OCI-LY1 (cell line): ENCODE measurements around the gene GSG1L.

ENCODE experiments used
- H2AFZ ChIP-seq: fragments of 200-600 bp; sonication (generic), shearing (Covaris generic); 2 replicates; pipeline ENCODE4 v1.6.0; 2014; ENCODE audit warnings: antibody characterized with exemption, mild to moderate bottlenecking, low read length
- H3F3A ChIP-seq: fragments of 200-600 bp; sonication (generic), shearing (Covaris generic); 2 replicates; pipeline ENCODE4 v1.6.0; 2014; ENCODE audit warnings: mild to moderate bottlenecking, antibody characterized with exemption, low read length, moderate library complexity; ENCODE audit not compliant: insufficient read depth
- H3K27ac ChIP-seq: fragments of 200-600 bp; sonication (generic); 2 replicates; pipeline ENCODE4 v1.5.1; 2014; ENCODE audit warnings: low read length, mixed run types, mild to moderate bottlenecking, low read depth; ENCODE audit not compliant: poor library complexity, severe bottlenecking
- H3K27me3 ChIP-seq: fragments of 200-600 bp; sonication (generic); 2 replicates; pipeline ENCODE4 v1.6.0; 2014; ENCODE audit warnings: antibody characterized with exemption, mild to moderate bottlenecking, low read length, moderate library complexity; ENCODE audit not compliant: insufficient read depth
- H3K36me3 ChIP-seq: fragments of 200-600 bp; sonication (generic); 2 replicates; pipeline ENCODE4 v1.6.1; 2014; ENCODE audit warnings: mild to moderate bottlenecking, antibody characterized with exemption, low read length, moderate library complexity, mixed read lengths; ENCODE audit not compliant: insufficient read depth
- H3K4me1 ChIP-seq: fragments of 200-600 bp; sonication (generic); 2 replicates; pipeline ENCODE4 v1.5.1; 2014; ENCODE audit warnings: mild to moderate bottlenecking, low read length, moderate library complexity; ENCODE audit not compliant: insufficient read depth, severe bottlenecking
- H3K4me2 ChIP-seq: fragments of 200-600 bp; sonication (generic), shearing (Covaris generic); 2 replicates; pipeline ENCODE4 v1.6.1; 2014; ENCODE audit warnings: low read length
- H3K4me3 ChIP-seq: fragments of 200-600 bp; sonication (generic); 2 replicates; pipeline ENCODE4 v1.5.1; 2014; ENCODE audit warnings: low read length, low read depth, mild to moderate bottlenecking, mixed read lengths; ENCODE audit not compliant: poor library complexity, severe bottlenecking
- H3K79me2 ChIP-seq: fragments of 200-600 bp; shearing (Covaris generic); 2 replicates; pipeline ENCODE4 v1.6.1; 2016; ENCODE audit warnings: mixed run types, low read length, mixed read lengths; ENCODE audit not compliant: insufficient read depth
- H3K9ac ChIP-seq: fragments of 200-600 bp; sonication (generic), shearing (Covaris generic); 2 replicates; pipeline ENCODE4 v1.6.1; 2014; ENCODE audit warnings: mild to moderate bottlenecking, low read length, mixed read lengths
- H3K9me2 ChIP-seq: fragments of 200-600 bp; sonication (generic), shearing (Covaris generic); 2 replicates; pipeline ENCODE4 v1.6.1; 2014; ENCODE audit warnings: low read depth, mild to moderate bottlenecking, low read length, mixed read lengths
- H3K9me3 ChIP-seq: fragments of 200-600 bp; shearing (Covaris generic); 2 replicates; pipeline ENCODE4 v1.6.1; 2014; ENCODE audit warnings: low read length, mixed read lengths
- H4K20me1 ChIP-seq: fragments of 200-600 bp; sonication (generic), shearing (Covaris generic); 2 replicates; pipeline ENCODE4 v1.6.0; 2016; ENCODE audit warnings: mild to moderate bottlenecking, low read length; ENCODE audit not compliant: insufficient read depth
- CTCF ChIP-seq: fragments of 200-600 bp; sonication (generic), shearing (Covaris generic); IDR thresholded peaks from 2 replicates; pipeline ENCODE4 v1.5.1; 2017; ENCODE audit warnings: mild to moderate bottlenecking, antibody characterized with exemption, low read length, moderate library complexity, mixed read lengths
- EZH2 ChIP-seq: fragments of 200-600 bp; sonication (generic), shearing (Covaris generic); IDR thresholded peaks from 2 replicates; pipeline ENCODE4 v1.8.0; 2017; ENCODE audit warnings: borderline replicate concordance, mixed run types, mild to moderate bottlenecking, antibody characterized with exemption, low read length, moderate library complexity, mixed read lengths

Gene GSG1L

GRCh38 chr16:27772093-27772825 is 291.3 kb downstream of the GSG1L start:
- Histone ChIP-seq H2AFZ (no peak overlapping the region), H3F3A (no peaks in the 10 kb centered on the region), H3K9ac (no peak overlapping the region), H3K27me3 (no peaks in the 10 kb centered on the region), H3K36me3 (no peaks in the 10 kb centered on the region), H3K4me2 (no peak overlapping the region), H3K9me2 (no peaks in the 10 kb centered on the region), H3K4me1 (no peaks in the 10 kb centered on the region), H4K20me1 (no peaks in the 10 kb centered on the region), H3K9me3 (no peaks in the 10 kb centered on the region), H3K4me3 (no peak overlapping the region), H3K79me2 (no peaks in the 10 kb centered on the region), H3K27ac (no peak overlapping the region)
- TF ChIP-seq CTCF (no peak), EZH2 (no peak)

GRCh38 chr16:27771201-27771910 is 292.2 kb downstream of the GSG1L start:
- H3K27ac ChIP-seq = no peak overlapping the region
- H3K79me2 ChIP-seq = no peaks in the 10 kb centered on the region
- no peaks in the 10 kb centered on the region for H3K4me1 ChIP-seq
- no peak overlapping the region for H3K9ac ChIP-seq
- no peaks in the 10 kb centered on the region for H3K9me2 ChIP-seq
- no peaks in the 10 kb centered on the region for H3F3A ChIP-seq
- H3K4me2 ChIP-seq = no peak overlapping the region
- H3K36me3 ChIP-seq = no peaks in the 10 kb centered on the region
- no peaks in the 10 kb centered on the region for H4K20me1 ChIP-seq
- H3K4me3 ChIP-seq = no peak overlapping the region
- TF ChIP-seq EZH2 = no peak
- TF ChIP-seq CTCF = no peak
- H2AFZ ChIP-seq = no peak overlapping the region
- no peaks in the 10 kb centered on the region for H3K27me3 ChIP-seq
- H3K9me3 ChIP-seq = no peaks in the 10 kb centered on the region

- Histone ChIP-seq H3K27me3 (no peaks in the 10 kb centered on the region), H3K9me3 (no peaks in the 10 kb centered on the region), H3K27ac (no peak overlapping the region), H3K4me3 (no peak overlapping the region), H3K9me2 (no peaks in the 10 kb centered on the region), H2AFZ (no peak overlapping the region), H3K4me1 (no peaks in the 10 kb centered on the region), H3K79me2 (no peaks in the 10 kb centered on the region), H3F3A (no peaks in the 10 kb centered on the region), H4K20me1 (no peaks in the 10 kb centered on the region), H3K4me2 (no peak overlapping the region), H3K36me3 (no peaks in the 10 kb centered on the region), H3K9ac (no peak overlapping the region)
- TF ChIP-seq EZH2 = no peak
- TF ChIP-seq CTCF = no peak
Measured at GRCh38 chr16:27770271-27771196, 293.0 kb downstream of the GSG1L start.
